ENCODE results near the gene OR6Q1.
A peak's percentile ranks its signal among the peaks of the same experiment; 100 is the strongest.

Gene OR6Q1

DNA sequence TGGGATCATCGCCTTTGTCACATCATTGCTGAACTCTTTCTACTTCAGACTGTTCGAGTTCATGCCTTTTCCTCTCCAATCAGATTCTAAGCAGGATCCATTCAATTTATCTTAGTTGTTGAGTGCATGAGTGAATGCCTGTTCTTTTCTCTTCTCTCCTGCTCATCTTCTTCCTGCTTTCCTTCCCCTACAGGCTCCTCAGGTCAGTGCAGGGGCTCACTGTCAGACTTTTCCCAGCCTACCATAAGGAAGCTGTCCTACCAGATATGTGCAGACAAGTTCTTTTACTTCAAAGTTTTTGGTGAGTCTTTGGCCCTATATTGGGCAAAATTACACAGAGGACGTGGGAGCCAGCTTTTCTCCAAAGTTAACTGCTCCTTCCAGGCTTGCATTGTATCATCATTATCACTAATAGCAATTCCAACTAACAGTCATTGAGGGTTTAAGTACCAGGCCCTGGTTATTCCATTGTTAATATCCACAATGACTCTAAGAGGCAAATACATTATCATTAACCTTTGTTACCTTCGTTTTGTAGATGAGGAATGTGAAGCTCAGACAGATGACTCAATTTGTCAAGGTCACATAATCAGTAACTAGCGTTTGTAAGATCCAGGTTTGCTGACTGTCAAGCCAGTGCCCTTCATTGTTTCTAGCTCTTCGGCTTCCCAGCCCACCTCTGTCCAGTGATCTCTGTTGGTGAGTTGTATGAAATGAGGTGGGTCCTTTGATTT, 30.4 kb downstream of the OR6Q1 start:
- no peak for TF ChIP-seq JUND (IDR thresholded peaks at IDR 0.05; ENCODE audit: low read depth)
- in situ Hi-C loops (cut with HindIII; ENCODE audit: low pct_unique_long_range_greater_than_20kb, low sequenced_read_pairs), result no loop called here
- DNase-seq (ENCODE audit: low read depth in 1 of 2, low spot score in 1 of 2), result peak in 1 of 2 experiments; percentile 24

DNA sequence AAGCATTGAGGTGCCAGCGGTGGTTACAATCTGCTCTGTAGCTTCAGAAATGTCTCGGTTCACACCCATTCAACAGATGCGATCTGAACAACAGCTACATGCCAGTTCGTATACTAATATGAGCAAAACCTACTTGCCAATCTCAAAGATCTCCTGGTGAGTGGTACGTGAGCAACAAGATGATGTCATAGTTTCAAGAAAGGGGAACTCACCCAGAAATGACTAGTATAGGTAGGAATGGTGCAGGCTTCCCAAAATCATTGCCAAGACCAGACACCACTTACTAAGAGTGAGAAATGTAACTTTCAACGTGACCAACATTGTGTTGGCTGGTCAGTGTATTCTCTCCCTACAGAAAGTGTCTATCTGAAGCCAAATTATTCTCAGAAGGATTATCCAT, 31.1 kb downstream of the OR6Q1 start:
- no peak for TF ChIP-seq JUND (IDR thresholded peaks at IDR 0.05; ENCODE audit: low read depth)
- in situ Hi-C loops (cut with HindIII; ENCODE audit: low pct_unique_long_range_greater_than_20kb, low sequenced_read_pairs), result no loop called here
- no peak for DNase-seq (ENCODE audit: low read depth in 1 of 2, low spot score in 1 of 2)

DNA sequence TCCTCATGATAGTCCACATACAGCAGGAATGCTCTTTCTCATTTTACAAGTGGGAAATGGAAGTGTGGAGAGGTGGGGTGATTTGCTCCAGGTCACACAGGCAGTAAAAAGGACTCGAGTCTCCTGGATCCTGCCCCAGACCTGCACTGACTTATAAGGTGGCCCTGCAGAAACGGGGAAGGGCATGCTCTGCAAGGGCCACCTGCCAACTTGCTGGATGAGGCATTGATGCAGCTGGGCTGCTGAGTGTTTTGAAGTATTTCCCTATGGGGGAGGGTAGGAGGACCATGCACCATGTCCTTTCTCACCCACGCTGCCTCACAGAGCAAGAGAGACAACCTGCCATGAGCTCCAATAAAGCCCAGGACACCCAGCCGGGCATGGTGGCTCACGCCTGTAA, 36.9 kb downstream of the OR6Q1 start:
- in situ Hi-C loops (cut with HindIII; ENCODE audit: low pct_unique_long_range_greater_than_20kb, low sequenced_read_pairs), result no loop called here
- TF ChIP-seq JUND (IDR thresholded peaks at IDR 0.05; ENCODE audit: low read depth), result no peak
- DNase-seq (ENCODE audit: low read depth in 1 of 2, low spot score in 1 of 2), result no peak

- in situ Hi-C loops (cut with HindIII; ENCODE audit: low pct_unique_long_range_greater_than_20kb, low sequenced_read_pairs), result no loop called here
- TF ChIP-seq JUND (IDR thresholded peaks at IDR 0.05; ENCODE audit: low read depth), result no peak
- DNase-seq (ENCODE audit: low read depth in 1 of 2, low spot score in 1 of 2), result no peak
These were observed 37.9 kb downstream of the OR6Q1 start for GRCh38 chr11:58068655-58069054.

- TF ChIP-seq JUND (IDR thresholded peaks at IDR 0.05; ENCODE audit: low read depth), result no peak
- in situ Hi-C loops (cut with HindIII; ENCODE audit: low pct_unique_long_range_greater_than_20kb, low sequenced_read_pairs), result no loop called here
- peak in 1 of 2 experiments; percentile 16 for DNase-seq (ENCODE audit: low read depth in 1 of 2, low spot score in 1 of 2)
These were observed 39.8 kb downstream of the OR6Q1 start for GRCh38 chr11:58070585-58070984.

GRCh38 chr11:58075781-58076180, 45.0 kb downstream of the OR6Q1 start:
- no peak for DNase-seq (ENCODE audit: low read depth in 1 of 2, low spot score in 1 of 2)
- TF ChIP-seq JUND (IDR thresholded peaks at IDR 0.05; ENCODE audit: low read depth), result no peak
- in situ Hi-C loops (cut with HindIII; ENCODE audit: low pct_unique_long_range_greater_than_20kb, low sequenced_read_pairs), result no loop called here

Measured in T47D (cell line).